Jurkat, Clone E6-1 (cell line): ENCODE measurements around the gene ITPR1.
A peak's percentile ranks its signal among the peaks of the same experiment; 100 is the strongest.

ENCODE experiments used
- DNase-seq: peaks from one replicate; pipeline ENCODE4 v3.0.0-alpha.2; 2011; ENCODE audit warnings: low read depth, low spot score
- H3K4me3 ChIP-seq: 2 replicates; pipeline ENCODE4 v1.5.1; 2011; ENCODE audit warnings: mild to moderate bottlenecking, low read length, control low read depth, moderate library complexity

ITPR1 gene

GRCh38 chr3:4613366-4613765 is 120.2 kb downstream of the ITPR1 start:
- no peak for DNase-seq
- H3K4me3 ChIP-seq: no peak overlapping the region

DNA sequence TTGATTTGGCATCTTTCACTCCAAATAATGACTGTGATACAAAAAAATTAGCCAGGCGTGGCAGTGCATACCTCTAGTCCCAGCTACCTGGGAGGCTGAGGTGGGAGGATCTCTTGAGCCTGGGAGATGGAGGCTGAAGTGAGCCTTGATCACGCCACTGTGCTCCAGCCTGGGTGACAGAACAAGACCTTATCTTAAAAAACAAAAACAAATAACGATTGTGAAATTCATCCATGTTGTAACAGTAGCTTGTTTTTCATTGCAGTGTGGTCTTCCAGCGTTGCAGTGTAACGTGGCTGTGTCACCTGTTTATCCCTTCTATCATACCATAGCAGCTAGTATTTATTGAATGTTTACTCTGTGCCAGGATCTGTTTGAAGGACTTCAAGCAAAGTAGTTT is 120.9 kb downstream of the ITPR1 start:
- H3K4me3 ChIP-seq: no peak overlapping the region
- no peak for DNase-seq

- DNase-seq: no peak
- H3K4me3 ChIP-seq: no peak overlapping the region
Measured at GRCh38 chr3:4614927-4615326, 121.8 kb downstream of the ITPR1 start.

DNA sequence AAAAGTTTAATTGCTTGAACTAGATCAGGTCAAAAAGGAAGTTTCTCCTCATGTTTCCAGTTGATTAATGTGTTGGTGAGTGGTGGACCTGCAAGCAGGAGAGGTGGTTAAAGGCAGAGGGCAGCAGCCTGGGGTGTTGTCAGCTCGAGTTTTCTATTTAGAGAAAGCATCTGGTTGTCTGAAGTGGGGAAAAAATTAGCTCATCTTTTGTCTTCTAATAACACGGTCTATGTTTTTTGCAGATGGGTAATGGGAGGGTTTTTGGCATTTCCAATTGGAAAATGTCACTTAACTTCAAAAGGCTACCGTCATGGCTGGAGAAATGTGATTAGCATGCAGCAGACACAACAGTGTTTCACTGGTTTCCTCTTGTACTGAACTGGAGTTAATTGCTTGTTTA is 122.6 kb downstream of the ITPR1 start:
- no peak overlapping the region for H3K4me3 ChIP-seq
- no peak for DNase-seq

DNA sequence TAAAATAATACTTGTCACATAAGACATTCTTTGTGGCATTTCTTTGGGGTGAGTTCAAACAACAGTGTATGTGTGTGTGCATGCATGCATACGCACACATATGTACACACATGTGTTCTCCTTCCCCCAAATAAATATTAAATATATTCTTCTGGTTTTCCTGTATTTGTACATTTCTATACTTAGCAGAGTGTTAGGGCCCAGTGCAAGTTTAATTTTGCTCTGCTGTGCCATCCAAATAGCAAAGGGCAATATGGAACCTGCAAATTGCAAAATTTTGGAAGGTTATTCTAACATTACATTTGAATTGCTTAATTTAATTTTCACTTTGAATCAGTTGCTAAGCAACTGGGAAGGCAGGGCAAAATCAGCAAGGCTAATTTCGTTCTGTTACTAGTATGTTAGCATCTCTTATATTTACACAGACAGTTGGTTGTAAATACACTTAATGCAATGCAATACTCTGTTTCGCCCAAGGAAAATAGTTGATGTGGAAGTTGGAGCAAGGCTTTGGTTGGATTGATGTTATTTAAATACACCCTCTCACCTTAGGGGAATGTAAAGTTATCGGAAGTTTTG is 130.4 kb downstream of the ITPR1 start:
- DNase-seq: no peak
- no peak overlapping the region for H3K4me3 ChIP-seq

- no peak for DNase-seq
- no peak overlapping the region for H3K4me3 ChIP-seq
Measured at GRCh38 chr3:4627651-4628375, 134.7 kb downstream of the ITPR1 start.

GRCh38 chr3:4629095-4630007 is 136.2 kb downstream of the ITPR1 start:
- no peak overlapping the region for H3K4me3 ChIP-seq

GRCh38 chr3:4633078-4634004 is 140.2 kb downstream of the ITPR1 start:
- peak; percentile 58 for DNase-seq
- no peak overlapping the region for H3K4me3 ChIP-seq

More at GRCh38 chr3:4629095-4630007, 136.2 kb downstream of the ITPR1 start:
- no peak for DNase-seq

- no peak overlapping the region for H3K4me3 ChIP-seq
- DNase-seq: no peak
Measured at GRCh38 chr3:4634894-4635293, 141.7 kb downstream of the ITPR1 start.

DNA sequence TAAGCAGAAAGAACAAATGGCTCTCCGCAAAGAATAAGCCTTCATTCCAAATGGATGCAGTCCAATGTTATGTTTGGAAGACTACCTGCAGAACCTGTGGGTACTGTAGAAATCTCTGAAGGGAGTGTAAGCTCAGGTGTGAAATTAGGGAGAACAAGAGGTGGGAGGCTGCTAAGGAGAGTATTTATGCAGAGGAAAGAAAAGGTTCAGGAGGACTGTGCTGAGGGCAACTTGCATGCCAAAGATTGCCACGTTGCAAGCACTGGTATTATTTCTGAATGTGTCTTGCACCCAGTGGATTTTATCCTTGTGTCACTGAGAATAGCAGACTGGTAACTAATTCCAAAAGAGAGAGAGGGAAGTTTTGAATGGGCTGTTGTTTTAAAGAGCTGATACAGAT is 144.1 kb downstream of the ITPR1 start:
- DNase-seq: no peak

DNA sequence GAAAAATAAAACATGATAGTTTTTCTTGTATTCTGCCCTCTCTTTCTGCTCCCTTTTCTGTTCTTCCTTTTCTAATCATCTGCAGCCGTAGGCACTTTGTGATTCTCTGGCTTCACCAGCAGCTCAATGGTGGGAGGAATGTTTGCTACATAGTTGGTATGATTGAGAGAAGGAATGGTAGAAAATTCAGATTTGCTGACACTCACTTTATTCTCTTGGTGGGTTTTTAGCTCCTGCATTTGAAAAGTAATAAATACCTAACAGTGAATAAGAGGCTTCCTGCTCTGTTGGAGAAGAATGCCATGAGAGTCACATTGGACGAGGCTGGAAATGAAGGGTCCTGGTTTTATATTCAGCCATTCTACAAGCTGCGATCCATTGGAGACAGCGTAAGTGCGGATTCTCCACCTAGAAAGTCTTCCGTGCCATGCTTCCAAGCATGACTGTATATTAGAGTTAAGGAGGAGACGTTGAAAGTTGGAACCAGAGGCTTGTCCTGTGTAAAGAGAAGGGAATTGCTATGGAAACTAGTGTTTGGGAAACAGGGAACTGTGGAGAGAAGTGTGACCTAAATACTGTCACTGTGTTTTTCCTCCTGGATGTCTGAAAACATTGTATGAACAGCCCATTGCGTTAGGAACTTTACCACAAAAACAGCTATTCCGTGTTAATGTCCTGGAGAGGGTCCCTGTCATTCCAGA is 148.9 kb downstream of the ITPR1 start:
- DNase-seq: no peak
- H3K4me3 ChIP-seq: no peak overlapping the region

More for the DNA sequence above, 144.1 kb downstream of the ITPR1 start:
- no peak overlapping the region for H3K4me3 ChIP-seq

- no peak for DNase-seq
Measured at GRCh38 chr3:4642611-4643010, 149.5 kb downstream of the ITPR1 start.

DNA sequence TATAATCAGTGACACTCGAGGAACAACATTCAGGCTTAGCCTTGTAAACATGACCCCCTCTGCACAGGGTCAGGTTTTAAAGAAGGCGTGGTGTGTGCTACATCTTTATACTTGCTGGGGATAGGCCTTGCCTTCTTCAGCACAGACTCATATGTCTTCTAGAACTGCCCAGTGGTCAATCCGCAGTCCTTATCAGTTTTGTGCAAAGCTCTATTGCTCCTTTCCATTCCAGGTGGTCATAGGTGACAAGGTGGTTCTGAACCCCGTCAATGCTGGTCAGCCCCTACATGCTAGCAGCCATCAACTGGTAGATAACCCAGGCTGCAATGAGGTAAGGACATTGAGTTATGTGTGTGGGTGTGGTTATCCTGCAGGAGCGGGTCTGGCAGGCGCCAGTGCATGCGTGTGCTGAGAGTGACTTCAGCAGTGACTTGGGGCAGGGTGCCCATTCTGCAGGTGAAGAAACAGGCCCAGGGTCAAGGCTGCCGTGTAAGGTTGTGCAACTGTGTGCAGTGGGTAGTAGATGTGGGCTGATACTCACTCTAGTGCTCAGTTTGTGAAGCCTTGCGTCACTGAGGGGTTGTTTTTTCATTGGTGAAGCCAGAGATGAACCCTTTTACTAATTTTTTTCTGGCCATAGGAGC is 150.9 kb downstream of the ITPR1 start:
- H3K4me3 ChIP-seq: no peak overlapping the region
- no peak for DNase-seq

More at GRCh38 chr3:4642611-4643010, 149.5 kb downstream of the ITPR1 start:
- no peak overlapping the region for H3K4me3 ChIP-seq

DNA sequence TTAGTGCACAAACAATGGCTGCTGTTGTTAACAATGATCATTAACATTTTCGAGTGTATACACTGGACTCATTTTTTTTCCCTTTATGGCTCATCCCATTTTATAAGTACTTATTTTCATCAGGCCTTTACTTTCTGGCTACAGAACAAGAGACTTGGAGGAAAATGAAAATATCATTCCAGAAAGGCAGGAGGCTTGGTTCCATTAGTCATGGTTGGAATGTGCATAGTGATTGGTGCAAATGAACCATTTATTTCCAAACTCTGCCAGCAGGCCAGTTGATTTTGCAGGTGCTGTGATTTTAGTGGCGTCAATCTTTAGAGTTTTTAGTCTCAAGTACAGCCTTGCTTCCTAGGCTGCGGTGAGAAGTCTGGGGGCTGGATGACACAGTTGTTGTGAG is 151.8 kb downstream of the ITPR1 start:
- no peak for DNase-seq
- no peak overlapping the region for H3K4me3 ChIP-seq

GRCh38 chr3:4645468-4645867 is 152.3 kb downstream of the ITPR1 start:
- no peak overlapping the region for H3K4me3 ChIP-seq
- no peak for DNase-seq

- DNase-seq: no peak
- H3K4me3 ChIP-seq: no peak overlapping the region
Measured at GRCh38 chr3:4647411-4647810, 154.3 kb downstream of the ITPR1 start.

GRCh38 chr3:4655145-4656045 is 162.2 kb downstream of the ITPR1 start:
- DNase-seq: no peak

More at GRCh38 chr3:4655145-4656045, 162.2 kb downstream of the ITPR1 start:
- no peak overlapping the region for H3K4me3 ChIP-seq
